Measurements from ENCODE around the gene TPO.

TPO gene

GRCh38 chr2:1450915-1451314, 37.7 kb downstream of the TPO start:
- DNase-seq (ENCODE audit: low read depth) = no peak

- no peak for DNase-seq (ENCODE audit: low read depth)
Observed at GRCh38 chr2:1451422-1451821, 38.2 kb downstream of the TPO start.

- DNase-seq (ENCODE audit: low read depth) = no peak
Observed at GRCh38 chr2:1453561-1453960, 40.3 kb downstream of the TPO start.

GRCh38 chr2:1454346-1454745, 41.1 kb downstream of the TPO start:
- DNase-seq (ENCODE audit: low read depth) = no peak

GRCh38 chr2:1455466-1455865, 42.2 kb downstream of the TPO start:
- DNase-seq (ENCODE audit: low read depth) = no peak

GRCh38 chr2:1458432-1458831, 45.2 kb downstream of the TPO start:
- no peak for DNase-seq (ENCODE audit: low read depth)

GRCh38 chr2:1459727-1460126, 46.5 kb downstream of the TPO start:
- no peak for DNase-seq (ENCODE audit: low read depth)

GRCh38 chr2:1460851-1461418, 47.7 kb downstream of the TPO start:
- DNase-seq (ENCODE audit: low read depth) = no peak

GRCh38 chr2:1461507-1462390, 48.5 kb downstream of the TPO start:
- DNase-seq (ENCODE audit: low read depth) = no peak

- no peak for DNase-seq (ENCODE audit: low read depth)
Observed at GRCh38 chr2:1462994-1463393, 49.7 kb downstream of the TPO start.

- no peak for DNase-seq (ENCODE audit: low read depth)
Observed at GRCh38 chr2:1472350-1472749, 59.1 kb downstream of the TPO start.

GRCh38 chr2:1476617-1477195, 63.4 kb downstream of the TPO start:
- DNase-seq (ENCODE audit: low read depth) = no peak

- no peak for DNase-seq (ENCODE audit: low read depth)
Observed at GRCh38 chr2:1477196-1478040, 64.2 kb downstream of the TPO start.

- no peak for DNase-seq (ENCODE audit: low read depth)
Observed at GRCh38 chr2:1478311-1479305, 65.3 kb downstream of the TPO start.

- no peak for DNase-seq (ENCODE audit: low read depth)
Observed at GRCh38 chr2:1479346-1479745, 66.1 kb downstream of the TPO start.

GRCh38 chr2:1480671-1481076, 67.4 kb downstream of the TPO start:
- DNase-seq (ENCODE audit: low read depth) = no peak

- DNase-seq (ENCODE audit: low read depth) = no peak
Observed at GRCh38 chr2:1481406-1482252, 68.4 kb downstream of the TPO start.

GRCh38 chr2:1482253-1482675, 69.0 kb downstream of the TPO start:
- DNase-seq (ENCODE audit: low read depth) = no peak

- no peak for DNase-seq (ENCODE audit: low read depth)
Observed at GRCh38 chr2:1482981-1483380, 69.7 kb downstream of the TPO start.

GRCh38 chr2:1483551-1483950, 70.3 kb downstream of the TPO start:
- no peak for DNase-seq (ENCODE audit: low read depth)
